Measurements from ENCODE around the gene ZNF565. TPM values are rescaled to one million over a fixed set of nuclear protein-coding genes. Genes with fewer than 3 reads are reported as not detected.
A peak's percentile ranks its signal among the peaks of the same experiment; 100 is the strongest.

The ZNF565 gene
- 1 to 10 TPM; 1.6 to 2.7 TPM for total RNA-seq
- 4.8 TPM for polyA plus RNA-seq (2013, experiment 1 of 2)
- 4.0 TPM for polyA plus RNA-seq (2013, experiment 2 of 2)
- long read RNA-seq, experiment 1: 0 reads
- long read RNA-seq, experiment 2, partial matches to known transcripts: 0 of 6 reads
- long read RNA-seq, experiment 2, other reads (novel, unspliced or antisense): 6 of 6 reads
- long read RNA-seq, experiment 3, transcript ZNF565-201 (5 exons, 2,023 nt): major isoform, 9 of 23 reads
- long read RNA-seq, experiment 3, partial matches to known transcripts: 3 of 23 reads
- long read RNA-seq, experiment 3, other reads (novel, unspliced or antisense): 8 of 23 reads
- long read RNA-seq, experiment 4, partial matches to known transcripts: 0 of 13 reads
- long read RNA-seq, experiment 4, other reads (novel, unspliced or antisense): 8 of 13 reads

GRCh38 chr19:36214386-36215275 is at the start of gene ZNF565, which contains the start of gene ZNF146:
Gene ZNF565 (minus strand): TSS chr19:36214665. CDS start chr19:36201985, 12,680 bp downstream.
Gene ZNF146 (plus strand): TSS chr19:36215106. CDS start chr19:36236441, 21,335 bp downstream.
- WGBS, 2 experiments (ENCODE audit: insufficient coverage in 1 of 2, insufficient read length in 1 of 2): 0 to 1% methylated on average over 39 to 73 of the region's 73 CpGs
- Histone ChIP-seq H3K4me3 (ENCODE audit: low read length) (peak within 1 kb of the TSS; percentile 98), H3K9me3 (ENCODE audit: control insufficient read depth, low read length) (no peaks in the 10 kb centered on the region), H3K27ac (ENCODE audit: low read depth, low read length) (peak within 1 kb of the TSS; percentile 94), H3K27me3 (ENCODE audit: control insufficient read depth, insufficient read depth, low read length, poor library complexity, severe bottlenecking) (no peaks in the 10 kb centered on the region), H3K9ac (ENCODE audit: extremely low read depth, low read length, poor library complexity, severe bottlenecking) (peak within 1 kb of the TSS; percentile 99), H3K36me3 (ENCODE audit: control insufficient read depth, insufficient read depth, low read length) (peaks cover 16% of the 10 kb centered on the region), H3K4me1 (ENCODE audit: control insufficient read depth, insufficient read depth, low read length) (no peaks in the 10 kb centered on the region)
- TF ChIP-seq, protein P1, sequence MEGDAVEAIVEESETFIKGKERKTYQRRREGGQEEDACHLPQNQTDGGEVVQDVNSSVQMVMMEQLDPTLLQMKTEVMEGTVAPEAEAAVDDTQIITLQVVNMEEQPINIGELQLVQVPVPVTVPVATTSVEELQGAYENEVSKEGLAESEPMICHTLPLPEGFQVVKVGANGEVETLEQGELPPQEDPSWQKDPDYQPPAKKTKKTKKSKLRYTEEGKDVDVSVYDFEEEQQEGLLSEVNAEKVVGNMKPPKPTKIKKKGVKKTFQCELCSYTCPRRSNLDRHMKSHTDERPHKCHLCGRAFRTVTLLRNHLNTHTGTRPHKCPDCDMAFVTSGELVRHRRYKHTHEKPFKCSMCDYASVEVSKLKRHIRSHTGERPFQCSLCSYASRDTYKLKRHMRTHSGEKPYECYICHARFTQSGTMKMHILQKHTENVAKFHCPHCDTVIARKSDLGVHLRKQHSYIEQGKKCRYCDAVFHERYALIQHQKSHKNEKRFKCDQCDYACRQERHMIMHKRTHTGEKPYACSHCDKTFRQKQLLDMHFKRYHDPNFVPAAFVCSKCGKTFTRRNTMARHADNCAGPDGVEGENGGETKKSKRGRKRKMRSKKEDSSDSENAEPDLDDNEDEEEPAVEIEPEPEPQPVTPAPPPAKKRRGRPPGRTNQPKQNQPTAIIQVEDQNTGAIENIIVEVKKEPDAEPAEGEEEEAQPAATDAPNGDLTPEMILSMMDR (conservative IDR thresholded peaks at IDR 0.05): no peak
- Mint-ChIP-seq H3K27ac (peak within 1 kb of the TSS; percentile 92), H3K36me3 (ENCODE audit: low read depth) (peaks cover 19% of the 10 kb centered on the region), H3K27me3 (ENCODE audit: insufficient read depth) (no peaks in the 10 kb centered on the region), H3K4me3 (no peak within 1 kb of the TSS), H3K9me3 (no peaks in the 10 kb centered on the region), H3K4me1 (peaks cover 8% of the 10 kb centered on the region)
- peak; percentile 99 for DNase-seq

GRCh38 chr19:36259211-36259610 is 44.7 kb upstream of the ZNF565 start:
- TF ChIP-seq, protein P1 (conservative IDR thresholded peaks at IDR 0.05): no peak
- H3K9me3 Mint-ChIP-seq: peaks cover 19% of the 10 kb centered on the region

More at GRCh38 chr19:36259211-36259610, 44.7 kb upstream of the ZNF565 start:
- no peak overlapping the region for H3K4me3 ChIP-seq (ENCODE audit: low read length)
- no peaks in the 10 kb centered on the region for H3K9me3 ChIP-seq (ENCODE audit: control insufficient read depth, low read length)
- H3K27ac Mint-ChIP-seq: no peak overlapping the region
- no peak overlapping the region for H3K4me3 Mint-ChIP-seq
- no peaks in the 10 kb centered on the region for H3K4me1 ChIP-seq (ENCODE audit: control insufficient read depth, insufficient read depth, low read length)
- H3K27me3 ChIP-seq (ENCODE audit: control insufficient read depth, insufficient read depth, low read length, poor library complexity, severe bottlenecking): no peaks in the 10 kb centered on the region
- H3K27ac ChIP-seq (ENCODE audit: low read depth, low read length): no peak overlapping the region
- peaks cover 2% of the 10 kb centered on the region for H3K4me1 Mint-ChIP-seq
- DNase-seq: no peak
- peaks cover 3% of the 10 kb centered on the region for H3K36me3 ChIP-seq (ENCODE audit: control insufficient read depth, insufficient read depth, low read length)
- H3K36me3 Mint-ChIP-seq (ENCODE audit: low read depth): peaks cover 18% of the 10 kb centered on the region
- H3K9ac ChIP-seq (ENCODE audit: extremely low read depth, low read length, poor library complexity, severe bottlenecking): no peak overlapping the region
- H3K27me3 Mint-ChIP-seq (ENCODE audit: insufficient read depth): peaks cover 8% of the 10 kb centered on the region
- 97 to 98% methylated on average over 20 of the region's 20 CpGs for WGBS, 2 experiments (ENCODE audit: insufficient coverage in 1 of 2, insufficient read length in 1 of 2)
